H1 (cell line): ENCODE data around the gene GNB3. TPM values are rescaled to one million over a fixed set of nuclear protein-coding genes. Genes with fewer than 3 reads are reported as not detected.

Experiments used
- ATF2 ChIP-seq: IDR thresholded peaks from 2 replicates; pipeline ENCODE4 v1.6.1; 2012; ENCODE audit warnings: low read length, inconsistent platforms
- FOSL1 ChIP-seq: IDR thresholded peaks from 2 replicates; pipeline ENCODE4 v1.6.1; 2011; ENCODE audit warnings: mild to moderate bottlenecking, low read depth, low read length, moderate library complexity; ENCODE audit not compliant: insufficient read depth
- HDAC6 ChIP-seq: IDR thresholded peaks from one replicate; pipeline ENCODE4 v1.7.1; 2012; ENCODE audit warnings: low read depth, mild to moderate bottlenecking, inconsistent platforms, low read length, moderate library complexity
- KDM1A ChIP-seq: fragments of 200-600, 300-600 bp; sonication (generic); IDR thresholded peaks from 2 replicates; pipeline ENCODE4 v1.7.1; 2016; ENCODE audit warnings: mild to moderate bottlenecking, low read length, borderline replicate concordance
- NANOG ChIP-seq: IDR thresholded peaks from 2 replicates; pipeline ENCODE4 v1.6.1; 2011; ENCODE audit warnings: low read length, low read depth, mild to moderate bottlenecking, inconsistent platforms; ENCODE audit not compliant: insufficient read depth, poor library complexity, severe bottlenecking
- RAD21 ChIP-seq, 2 experiments: IDR thresholded peaks in 1 of 2; conservative IDR thresholded peaks in 1 of 2; 2 replicates each; pipeline ENCODE4 v1.6.1; 2011; ENCODE audit warnings: low read depth in 2 of 2, low read length in 2 of 2, improper control_type of control experiment in 1 of 2, inconsistent platforms in 1 of 2, mild to moderate bottlenecking in 1 of 2, moderate library complexity in 1 of 2
- SUZ12 ChIP-seq: fragments of 200-600 bp; sonication (generic); IDR thresholded peaks from 2 replicates; pipeline ENCODE4 v1.6.1; 2012; ENCODE audit warnings: mild to moderate bottlenecking, inconsistent platforms, low read length, moderate library complexity, mixed read lengths
- polyA plus RNA-seq, 7 experiments: library from polyadenylated mRNA; depleted of rRNA in 3 of 7; stranded (reverse) in 5 of 7; unstranded in 2 of 7; fragments of >200 nt in 5 of 7; fragments of 200-250 nt in 2 of 7; gene quantifications; 1 replicate in 5 of 7; 2 replicates in 1 of 7; 4 replicates in 1 of 7; pipeline versions ENCODE4 v1.2.1 to v1.2.3, GENCODE V29; 2011 to 2013; ENCODE audit warnings: missing spikeins in 2 of 7, mixed read lengths in 2 of 7
- total RNA-seq: library from RNA; stranded (reverse); fragmentation: NEBNext Ultra II Directional; extraction: Animal tissue kit (Norgen Biotek cat#: 25700); gene quantifications from 2 replicates; pipeline ENCODE4 v1.2.1, GENCODE V29; 2021

GNB3 gene
- total and polyA plus RNA-seq, 2 of the 8 experiments (the other 6 are each of a cell fraction or from before 2014, with no cell fraction given): 9.9 TPM

GRCh38 chr12:6831450-6831995 is 9.2 kb upstream of the GNB3 start (continued):
- TF ChIP-seq ATF2 (no peak), NANOG (no peak), SUZ12 (no peak), HDAC6 (no peak), RAD21 (IDR thresholded peaks at IDR 0.05 in 1 of 2, conservative IDR thresholded peaks at IDR 0.05 in 1 of 2; ENCODE audit: low read depth in 2 of 2, low read length in 2 of 2) (no peak), FOSL1 (no peak), KDM1A (no peak)
